Right lobe of liver (tissue), 6 donors: ENCODE results near the gene KRTAP10-9. TPM values are rescaled to one million over a fixed set of nuclear protein-coding genes. Genes with fewer than 3 reads are reported as not detected.

Experiments
- ATAC-seq, 4 donors: fragments of 200-7000 bp; cut with Tn5 transposase; one replicate each; pipeline ENCODE4 v1.9.1; 2020; ENCODE audit warnings: mild to moderate bottlenecking in 4 of 4, moderate library complexity in 4 of 4
- DNase-seq, 3 donors: peaks; one replicate each; pipeline ENCODE4 v3.0.0-alpha.2; 2020
- H3K27ac ChIP-seq, 3 donors: fragments of 200-600 bp; one replicate each; pipeline ENCODE4 v1.8.0; 2022
- H3K27me3 ChIP-seq, 2 donors: fragments of 200-600 bp; one replicate each; pipeline ENCODE4 v1.8.0; 2022
- H3K36me3 ChIP-seq, 4 donors: fragments of 200-600 bp; sonication (generic) in 1 of 4; one replicate each; pipeline versions ENCODE4 v1.5.1 to v1.8.0; 2017 to 2022; ENCODE audit warnings: control low read depth in 1 of 4
- H3K4me1 ChIP-seq, 4 donors: fragments of 200-600 bp; sonication (generic) in 1 of 4; one replicate each; pipeline versions ENCODE4 v1.5.1 to v1.8.0; 2017 to 2022; ENCODE audit warnings: control low read depth in 1 of 4
- H3K4me3 ChIP-seq, 3 donors: fragments of 200-600 bp; one replicate each; pipeline ENCODE4 v1.8.0; 2022
- H3K9me3 ChIP-seq, 4 donors: fragments of 200-600 bp; sonication (generic) in 1 of 4; one replicate each; pipeline versions ENCODE4 v1.5.1 to v1.8.0; 2017 to 2022; ENCODE audit warnings: control low read depth in 1 of 4
- POLR2A ChIP-seq: fragments of 450-650 bp; IDR thresholded peaks from one replicate; pipeline ENCODE4 v1.6.1; 2017; ENCODE audit warnings: antibody characterized with exemption, mild to moderate bottlenecking
- WGBS: methylation state at CpG from one replicate; pipeline ENCODE4 v1.1.6; 2018; ENCODE audit warnings: low coverage, low lambda C conversion rate; ENCODE audit not compliant: insufficient coverage; ENCODE audit errors: missing lambda C conversion rate; 5-methylcytosine and 5-hydroxymethylcytosine counted together
- intact Hi-C, 2 donors: fragments of 100-400 bp; cut with DNase I; formaldehyde crosslinking; loops; one replicate each; pipeline versions ENCODE4 v1.11.2 to v1.14.1; 2022
- total RNA-seq, 6 experiments: library from RNA; depleted of rRNA in 2 of 6; stranded (reverse); fragments of >200 nt in 2 of 6; fragmentation: NEBNext Ultra II Directional in 3 of 6; extraction: Animal tissue kit (Norgen Biotek cat#: 25700) in 3 of 6; gene quantifications; one replicate each; pipeline versions ENCODE4 v1.1.0 to v1.2.4, GENCODE V29; 2016 to 2023
- TF ChIP-seq, protein P1 (sequence below), 4 donors: fragments of 200-600 bp in 3 of 4; fragments of 450-650 bp in 1 of 4; IDR thresholded peaks; one replicate each; pipeline versions ENCODE4 v1.5.1 to v1.8.0; 2016 to 2022; ENCODE audit warnings: antibody characterized with exemption in 4 of 4, mild to moderate bottlenecking in 2 of 4
- donor health status: DM: no; HTN: yes; CAD: no.
- donor health status: DM: no; HTN: no; CAD: no.
- donor health status: DM: no; HTN: no; CAD: no.
- donor health status: DM: no; HTN: yes; CAD: no.
- donor health status: DM: no; HTN: yes; CAD: no.

Gene KRTAP10-9
- total RNA-seq, 6 experiments from 2014 or later = not detected

GRCh38 chr21:44653123-44653522, 26.2 kb downstream of the KRTAP10-9 start:
- WGBS = 67% methylated on average over 5 of the region's 14 CpGs
- intact Hi-C loops = no loop called here
- H3K36me3 ChIP-seq = no peaks in the 10 kb centered on the region
- H3K4me3 ChIP-seq = no peak overlapping the region
- DNase-seq = no peak
- H3K4me1 ChIP-seq = no peaks in the 10 kb centered on the region
- no peaks in the 10 kb centered on the region for H3K27me3 ChIP-seq
- no peaks in the 10 kb centered on the region for H3K9me3 ChIP-seq
- TF ChIP-seq, protein P1, sequence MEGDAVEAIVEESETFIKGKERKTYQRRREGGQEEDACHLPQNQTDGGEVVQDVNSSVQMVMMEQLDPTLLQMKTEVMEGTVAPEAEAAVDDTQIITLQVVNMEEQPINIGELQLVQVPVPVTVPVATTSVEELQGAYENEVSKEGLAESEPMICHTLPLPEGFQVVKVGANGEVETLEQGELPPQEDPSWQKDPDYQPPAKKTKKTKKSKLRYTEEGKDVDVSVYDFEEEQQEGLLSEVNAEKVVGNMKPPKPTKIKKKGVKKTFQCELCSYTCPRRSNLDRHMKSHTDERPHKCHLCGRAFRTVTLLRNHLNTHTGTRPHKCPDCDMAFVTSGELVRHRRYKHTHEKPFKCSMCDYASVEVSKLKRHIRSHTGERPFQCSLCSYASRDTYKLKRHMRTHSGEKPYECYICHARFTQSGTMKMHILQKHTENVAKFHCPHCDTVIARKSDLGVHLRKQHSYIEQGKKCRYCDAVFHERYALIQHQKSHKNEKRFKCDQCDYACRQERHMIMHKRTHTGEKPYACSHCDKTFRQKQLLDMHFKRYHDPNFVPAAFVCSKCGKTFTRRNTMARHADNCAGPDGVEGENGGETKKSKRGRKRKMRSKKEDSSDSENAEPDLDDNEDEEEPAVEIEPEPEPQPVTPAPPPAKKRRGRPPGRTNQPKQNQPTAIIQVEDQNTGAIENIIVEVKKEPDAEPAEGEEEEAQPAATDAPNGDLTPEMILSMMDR (IDR thresholded peaks at IDR 0.05) = no peak
- no peak for TF ChIP-seq POLR2A
- no peak overlapping the region for H3K27ac ChIP-seq
- ATAC-seq = no peak

DNA sequence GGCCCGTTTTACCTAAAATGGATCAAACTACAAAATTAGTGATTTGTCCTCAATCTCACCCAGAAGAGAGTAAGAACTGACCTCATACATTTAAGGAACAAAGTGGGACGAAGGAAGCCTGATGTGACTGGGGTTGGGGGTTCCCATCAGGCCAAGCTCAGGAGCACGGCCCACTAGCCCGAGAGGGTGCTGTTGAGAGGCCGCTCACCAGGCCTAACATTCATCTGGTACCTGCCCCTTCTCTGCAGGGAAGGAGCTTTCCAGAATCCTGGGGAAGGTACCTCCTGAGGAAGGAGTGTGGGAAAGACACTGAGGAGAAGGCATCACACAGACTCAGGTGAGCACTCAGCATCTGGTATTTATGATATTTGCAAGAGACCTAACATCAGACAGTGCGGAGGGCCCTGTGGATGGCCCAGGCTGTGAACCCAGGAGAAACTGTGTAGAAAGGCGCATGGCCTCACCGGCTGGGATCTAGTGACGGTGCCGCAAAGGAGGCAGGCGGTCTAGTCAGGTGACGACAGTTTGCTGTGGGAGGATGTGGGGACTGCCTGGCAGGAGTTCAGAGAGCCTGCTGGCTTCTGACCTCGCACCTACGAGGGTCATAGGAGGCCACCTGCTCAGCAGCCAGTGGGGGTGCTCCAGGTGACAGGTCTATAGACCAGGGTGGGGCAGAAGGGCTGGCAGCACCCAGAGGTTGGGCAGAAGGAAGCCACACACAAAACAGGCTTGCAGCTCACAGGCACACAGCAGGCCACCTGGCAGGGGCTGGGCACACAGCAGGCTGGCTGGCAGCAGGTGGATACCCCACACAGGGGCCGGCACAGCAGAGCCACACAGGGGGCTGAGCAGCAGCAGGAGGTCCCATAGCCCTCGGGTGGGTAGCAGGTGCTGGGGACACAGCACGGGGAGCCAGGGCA, 27.0 kb downstream of the KRTAP10-9 start:
- 68% methylated on average over 8 of the region's 17 CpGs for WGBS
- DNase-seq = no peak
- no peak overlapping the region for H3K27ac ChIP-seq

DNA sequence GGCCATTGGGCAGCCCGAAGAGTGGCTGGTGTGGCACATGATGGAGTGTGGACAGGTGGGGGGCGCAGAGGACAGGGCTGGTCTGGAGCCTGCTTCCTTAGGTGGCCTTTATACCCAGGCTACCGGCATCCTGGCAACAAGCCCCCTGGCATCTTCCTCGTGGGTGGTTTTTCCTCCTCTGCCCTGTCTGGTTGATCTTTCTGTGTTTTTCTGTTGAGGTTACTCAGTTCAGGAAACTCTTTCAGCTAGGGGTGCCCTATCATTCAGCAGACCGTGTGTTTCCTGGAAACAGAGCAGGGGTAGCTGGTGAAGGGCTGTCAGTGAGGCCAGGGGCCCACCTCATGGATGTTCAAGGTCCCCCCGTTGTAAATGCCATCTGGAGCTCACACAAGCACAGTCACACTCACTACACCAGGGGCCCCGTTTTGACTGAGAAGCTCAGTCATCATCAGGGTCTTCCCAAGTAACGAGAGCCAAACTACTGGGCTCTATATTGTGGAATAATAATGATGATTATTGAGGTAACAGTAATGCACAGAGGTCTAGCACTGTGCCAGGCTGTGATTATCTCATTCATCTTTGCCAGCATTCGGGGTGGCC, 27.8 kb downstream of the KRTAP10-9 start, which contains the start of gene KRTAP12-4:
KRTAP12-4 (minus strand) TSS at position 84 of the 600 bp plus-strand sequence; CDS start at position 39, 45 bp downstream.
- 37% methylated on average over 4 of the region's 9 CpGs for WGBS
- Histone ChIP-seq H3K36me3 (no peaks in the 10 kb centered on the region), H3K27ac (no peak within 1 kb of the TSS), H3K9me3 (no peaks in the 10 kb centered on the region), H3K27me3 (no peaks in the 10 kb centered on the region), H3K4me1 (no peaks in the 10 kb centered on the region), H3K4me3 (no peak within 1 kb of the TSS)
- intact Hi-C loops = no loop called here
- DNase-seq (no peak), ATAC-seq (no peak)
- TF ChIP-seq, protein P1 (IDR thresholded peaks at IDR 0.05) = no peak
- TF ChIP-seq POLR2A = no peak

More for the DNA sequence above, 27.0 kb downstream of the KRTAP10-9 start:
- peak in 2 of 4 donors; percentile 17 to 22 for ATAC-seq
- TF ChIP-seq, protein P1 (IDR thresholded peaks at IDR 0.05) = no peak
- no peak for TF ChIP-seq POLR2A
- H3K9me3 ChIP-seq = no peaks in the 10 kb centered on the region
- no peaks in the 10 kb centered on the region for H3K36me3 ChIP-seq
- H3K4me1 ChIP-seq = no peaks in the 10 kb centered on the region
- intact Hi-C loops = no loop called here
- H3K27me3 ChIP-seq = no peaks in the 10 kb centered on the region
- no peak overlapping the region for H3K4me3 ChIP-seq

GRCh38 chr21:44656868-44657267, 30.0 kb downstream of the KRTAP10-9 start:
- Histone ChIP-seq H3K27ac (no peak overlapping the region), H3K9me3 (no peaks in the 10 kb centered on the region), H3K27me3 (no peaks in the 10 kb centered on the region), H3K4me1 (no peaks in the 10 kb centered on the region), H3K36me3 (no peaks in the 10 kb centered on the region), H3K4me3 (no peak overlapping the region)
- TF ChIP-seq POLR2A = no peak
- TF ChIP-seq, protein P1 (IDR thresholded peaks at IDR 0.05) = no peak
- intact Hi-C loops = no loop called here
- 0% methylated on average over 1 of the region's 1 CpG for WGBS
- no peak for ATAC-seq
- DNase-seq = no peak
